IMR-90 (cell line): ENCODE measurements around the gene TMC1.

ENCODE experiments used
- BHLHE40 ChIP-seq: fragments of 150-350 bp; IDR thresholded peaks from 2 replicates; pipeline ENCODE4 v1.6.1; 2016; ENCODE audit warnings: mild to moderate bottlenecking, low read depth, low read length
- CEBPB ChIP-seq: IDR thresholded peaks from 2 replicates; pipeline ENCODE4 v1.6.1; 2012; ENCODE audit warnings: low read depth, low read length, improper control_type of control experiment
- CHD1 ChIP-seq: IDR thresholded peaks from 2 replicates; pipeline ENCODE4 v1.6.1; 2012; ENCODE audit warnings: low read depth, low read length, improper control_type of control experiment
- FOS ChIP-seq: fragments of 150-350 bp; IDR thresholded peaks from 2 replicates; pipeline ENCODE4 v1.6.1; 2016; ENCODE audit warnings: low read depth, low read length
- MAFK ChIP-seq: IDR thresholded peaks from 2 replicates; pipeline ENCODE4 v1.6.1; 2012; ENCODE audit warnings: low read depth, low read length, improper control_type of control experiment
- MXI1 ChIP-seq: IDR thresholded peaks from 2 replicates; pipeline ENCODE4 v1.6.1; 2012; ENCODE audit warnings: low read depth, mild to moderate bottlenecking, low read length, moderate library complexity, borderline replicate concordance
- POLR2A ChIP-seq: IDR thresholded peaks from 2 replicates; pipeline ENCODE4 v1.6.1; 2012; ENCODE audit warnings: mild to moderate bottlenecking, low read depth, low read length
- RAD21 ChIP-seq: IDR thresholded peaks from 2 replicates; pipeline ENCODE4 v1.6.1; 2012; ENCODE audit warnings: low read length, improper control_type of control experiment
- SMC3 ChIP-seq: fragments of 150-350 bp; IDR thresholded peaks from 2 replicates; pipeline ENCODE4 v1.6.1; 2016; ENCODE audit warnings: low read depth, mild to moderate bottlenecking, antibody characterized with exemption, low read length, moderate library complexity
- TF ChIP-seq, protein P1 (sequence below): conservative IDR thresholded peaks from 2 replicates; pipeline ENCODE4 v1.5.1; 2012; ENCODE audit warnings: mild to moderate bottlenecking, low read depth, low read length, improper control_type of control experiment
- TF ChIP-seq, protein P2 (sequence below): fragments of 150-350 bp; IDR thresholded peaks from 2 replicates; pipeline ENCODE4 v1.6.1; 2017; ENCODE audit warnings: mild to moderate bottlenecking, antibody characterized with exemption, low read length, low read depth
- TF ChIP-seq, protein P3 (sequence below): fragments of 150-350 bp; IDR thresholded peaks from 2 replicates; pipeline ENCODE4 v1.6.1; 2016; ENCODE audit warnings: low read depth, mild to moderate bottlenecking, low read length, moderate library complexity, borderline replicate concordance

DNA sequence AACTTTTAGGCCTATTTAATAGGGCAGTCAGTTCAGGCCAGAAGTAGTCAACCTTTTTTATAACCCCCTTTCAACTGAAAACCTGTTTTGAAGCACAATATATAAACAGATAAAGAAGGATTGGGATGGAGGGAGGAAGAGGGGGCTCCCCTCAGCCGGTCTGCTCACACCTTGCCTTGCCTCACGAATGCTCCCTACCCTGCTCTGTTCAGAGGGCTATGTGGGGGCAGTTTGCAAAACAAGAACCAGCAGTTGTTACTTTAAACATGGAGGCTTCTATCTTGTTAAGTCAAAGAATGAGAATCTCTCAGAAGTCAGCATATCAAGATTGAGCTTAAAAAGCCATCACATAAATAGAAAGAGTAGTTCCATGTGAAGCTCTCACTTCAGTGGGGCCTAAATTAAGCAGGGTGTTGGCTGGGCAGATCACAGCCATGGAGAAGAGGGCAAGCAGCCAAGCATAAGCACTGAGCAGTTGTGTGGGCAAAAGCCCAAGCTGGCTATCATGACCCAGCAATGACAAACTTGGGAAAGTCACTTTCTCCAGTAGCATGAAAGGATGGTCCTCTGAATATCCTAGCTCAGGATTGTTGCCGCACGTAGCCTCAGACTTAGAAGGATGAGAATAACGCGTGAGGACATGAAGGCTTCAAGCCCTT lies 360.8 kb downstream of the TMC1 start:
- TF ChIP-seq, protein P1, sequence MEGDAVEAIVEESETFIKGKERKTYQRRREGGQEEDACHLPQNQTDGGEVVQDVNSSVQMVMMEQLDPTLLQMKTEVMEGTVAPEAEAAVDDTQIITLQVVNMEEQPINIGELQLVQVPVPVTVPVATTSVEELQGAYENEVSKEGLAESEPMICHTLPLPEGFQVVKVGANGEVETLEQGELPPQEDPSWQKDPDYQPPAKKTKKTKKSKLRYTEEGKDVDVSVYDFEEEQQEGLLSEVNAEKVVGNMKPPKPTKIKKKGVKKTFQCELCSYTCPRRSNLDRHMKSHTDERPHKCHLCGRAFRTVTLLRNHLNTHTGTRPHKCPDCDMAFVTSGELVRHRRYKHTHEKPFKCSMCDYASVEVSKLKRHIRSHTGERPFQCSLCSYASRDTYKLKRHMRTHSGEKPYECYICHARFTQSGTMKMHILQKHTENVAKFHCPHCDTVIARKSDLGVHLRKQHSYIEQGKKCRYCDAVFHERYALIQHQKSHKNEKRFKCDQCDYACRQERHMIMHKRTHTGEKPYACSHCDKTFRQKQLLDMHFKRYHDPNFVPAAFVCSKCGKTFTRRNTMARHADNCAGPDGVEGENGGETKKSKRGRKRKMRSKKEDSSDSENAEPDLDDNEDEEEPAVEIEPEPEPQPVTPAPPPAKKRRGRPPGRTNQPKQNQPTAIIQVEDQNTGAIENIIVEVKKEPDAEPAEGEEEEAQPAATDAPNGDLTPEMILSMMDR, result no peak
- TF ChIP-seq CHD1, result no peak
- TF ChIP-seq, protein P2, sequence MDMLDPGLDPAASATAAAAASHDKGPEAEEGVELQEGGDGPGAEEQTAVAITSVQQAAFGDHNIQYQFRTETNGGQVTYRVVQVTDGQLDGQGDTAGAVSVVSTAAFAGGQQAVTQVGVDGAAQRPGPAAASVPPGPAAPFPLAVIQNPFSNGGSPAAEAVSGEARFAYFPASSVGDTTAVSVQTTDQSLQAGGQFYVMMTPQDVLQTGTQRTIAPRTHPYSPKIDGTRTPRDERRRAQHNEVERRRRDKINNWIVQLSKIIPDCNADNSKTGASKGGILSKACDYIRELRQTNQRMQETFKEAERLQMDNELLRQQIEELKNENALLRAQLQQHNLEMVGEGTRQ, result no peak
- TF ChIP-seq MAFK, result no peak
- no peak for TF ChIP-seq POLR2A
- no peak for TF ChIP-seq BHLHE40
- no peak for TF ChIP-seq RAD21
- TF ChIP-seq CEBPB, result no peak
- no peak for TF ChIP-seq MXI1
- TF ChIP-seq FOS, result no peak
- TF ChIP-seq SMC3, result no peak
- TF ChIP-seq, protein P3, sequence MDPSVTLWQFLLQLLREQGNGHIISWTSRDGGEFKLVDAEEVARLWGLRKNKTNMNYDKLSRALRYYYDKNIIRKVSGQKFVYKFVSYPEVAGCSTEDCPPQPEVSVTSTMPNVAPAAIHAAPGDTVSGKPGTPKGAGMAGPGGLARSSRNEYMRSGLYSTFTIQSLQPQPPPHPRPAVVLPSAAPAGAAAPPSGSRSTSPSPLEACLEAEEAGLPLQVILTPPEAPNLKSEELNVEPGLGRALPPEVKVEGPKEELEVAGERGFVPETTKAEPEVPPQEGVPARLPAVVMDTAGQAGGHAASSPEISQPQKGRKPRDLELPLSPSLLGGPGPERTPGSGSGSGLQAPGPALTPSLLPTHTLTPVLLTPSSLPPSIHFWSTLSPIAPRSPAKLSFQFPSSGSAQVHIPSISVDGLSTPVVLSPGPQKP, result no peak
